IgD-negative memory B cell (primary cell): ENCODE measurements around the gene PSMD12. TPM values are rescaled to one million over a fixed set of nuclear protein-coding genes. Genes with fewer than 3 reads are reported as not detected.
A peak's percentile ranks its signal among the peaks of the same experiment; 100 is the strongest.
"Not testable (repeated sequence)": the region's sequence is repeated elsewhere in the genome, so short reads cannot be mapped to it uniquely, and the experiment has no call there.

Experiments
- H3K27ac Mint-ChIP-seq, 3 donors: one replicate each; pipeline ENCODE4 v1.8.0; 2020 to 2022; ENCODE audit warnings: mild to moderate bottlenecking in 3 of 3, mixed read lengths in 3 of 3, moderate library complexity in 1 of 3
- H3K27me3 Mint-ChIP-seq: one replicate; pipeline ENCODE4 v1.8.0; 2021; ENCODE audit warnings: mixed read lengths
- H3K36me3 Mint-ChIP-seq: one replicate; pipeline ENCODE4 v1.8.0; 2020; ENCODE audit warnings: mild to moderate bottlenecking, mixed read lengths
- H3K4me1 Mint-ChIP-seq, 3 donors: one replicate each; pipeline ENCODE4 v1.8.0; 2020 to 2022; ENCODE audit warnings: mixed read lengths in 3 of 3, mild to moderate bottlenecking in 1 of 3
- H3K4me3 Mint-ChIP-seq, 4 donors: one replicate each; pipeline ENCODE4 v1.8.0; 2020 to 2022; ENCODE audit warnings: mild to moderate bottlenecking in 4 of 4, mixed read lengths in 4 of 4, moderate library complexity in 3 of 4
- H3K9me3 Mint-ChIP-seq, 3 donors: one replicate each; pipeline ENCODE4 v1.8.0; 2020 to 2021; ENCODE audit warnings: mixed read lengths in 3 of 3, mild to moderate bottlenecking in 1 of 3
- polyA plus RNA-seq: library from polyadenylated mRNA; unstranded; fragments of 300-500 nt; fragmentation: Illumina TruSeq; gene quantifications from one replicate; pipeline ENCODE4 v1.2.3, GENCODE V29; 2021

The PSMD12 gene
- 30.1 TPM for polyA plus RNA-seq

- Mint-ChIP-seq H3K27me3 (no peaks in the 10 kb centered on the region), H3K4me3 (peak within 1 kb of the TSS; percentile 87 to 99 (median 98)), H3K27ac (peak within 1 kb of the TSS; percentile 62 to 98 (median 97)), H3K4me1 (peaks cover 29 to 31% (median 30%) of the 10 kb centered on the region in 3 donors), H3K9me3 (no peaks in the 10 kb centered on the region), H3K36me3 (no peaks in the 10 kb centered on the region)
These were observed at the start of gene PSMD12 for GRCh38 chr17:67366193-67367157. TSS of gene PSMD12 (minus strand) at chr17:67366577. CDS start at chr17:67366519, 58 bp downstream.

DNA sequence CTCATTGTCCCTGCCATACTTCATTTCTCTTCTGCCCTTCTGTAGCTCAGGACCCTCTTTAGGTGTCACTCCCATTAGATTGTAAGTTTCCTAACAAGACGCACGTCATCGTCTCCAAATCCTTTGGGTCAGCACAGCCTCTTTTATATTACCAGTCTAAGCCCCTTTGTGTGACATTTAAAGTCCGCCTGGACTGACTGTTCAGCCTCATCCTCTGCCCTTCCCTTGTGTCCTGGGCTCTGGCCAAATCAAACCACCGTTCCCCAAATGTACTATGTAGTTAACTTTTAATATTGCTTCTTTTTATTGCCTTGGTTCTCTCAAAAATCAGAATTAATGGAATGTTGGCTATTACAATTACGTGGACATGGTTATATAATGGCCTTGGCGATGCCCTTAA lies 48.9 kb upstream of the PSMD12 start:
- no peak overlapping the region for H3K4me3 Mint-ChIP-seq
- peaks cover 0 to 7% (median 6%) of the 10 kb centered on the region in 3 donors for H3K4me1 Mint-ChIP-seq

GRCh38 chr17:67414559-67414958 lies 48.2 kb upstream of the PSMD12 start:
- no peak overlapping the region for H3K27ac Mint-ChIP-seq
- peaks cover 0 to 3% (median 0%) of the 10 kb centered on the region in 3 donors for H3K9me3 Mint-ChIP-seq
- no peaks in the 10 kb centered on the region for H3K36me3 Mint-ChIP-seq
- peaks cover 0 to 6% (median 5%) of the 10 kb centered on the region in 3 donors for H3K4me1 Mint-ChIP-seq
- no peaks in the 10 kb centered on the region for H3K27me3 Mint-ChIP-seq
- no peak overlapping the region for H3K4me3 Mint-ChIP-seq

More for the DNA sequence above, 48.9 kb upstream of the PSMD12 start:
- no peaks in the 10 kb centered on the region for H3K27me3 Mint-ChIP-seq
- no peaks in the 10 kb centered on the region for H3K36me3 Mint-ChIP-seq
- H3K9me3 Mint-ChIP-seq: peaks cover 0 to 3% (median 0%) of the 10 kb centered on the region in 3 donors
- no peak overlapping the region for H3K27ac Mint-ChIP-seq

- H3K36me3 Mint-ChIP-seq: no peaks in the 10 kb centered on the region
- H3K9me3 Mint-ChIP-seq: peaks cover 0 to 3% (median 0%) of the 10 kb centered on the region in 3 donors
- no peaks in the 10 kb centered on the region for H3K27me3 Mint-ChIP-seq
- H3K4me1 Mint-ChIP-seq: peaks cover 0 to 6% (median 5%) of the 10 kb centered on the region in 3 donors
- H3K27ac Mint-ChIP-seq: no peak overlapping the region
- no peak overlapping the region for H3K4me3 Mint-ChIP-seq
These were observed 47.8 kb upstream of the PSMD12 start for GRCh38 chr17:67414130-67414529.

GRCh38 chr17:67413388-67413787 lies 47.0 kb upstream of the PSMD12 start:
- H3K4me3 Mint-ChIP-seq: no peak overlapping the region
- peaks cover 0 to 3% (median 0%) of the 10 kb centered on the region in 3 donors for H3K9me3 Mint-ChIP-seq
- peaks cover 0 to 6% (median 2%) of the 10 kb centered on the region in 3 donors for H3K4me1 Mint-ChIP-seq
- H3K36me3 Mint-ChIP-seq: no peaks in the 10 kb centered on the region
- H3K27ac Mint-ChIP-seq: no peak overlapping the region
- H3K27me3 Mint-ChIP-seq: no peaks in the 10 kb centered on the region

GRCh38 chr17:67412941-67413340 lies 46.6 kb upstream of the PSMD12 start:
- Mint-ChIP-seq H3K4me1 (peaks cover 0 to 3% (median 2%) of the 10 kb centered on the region in 3 donors), H3K27me3 (no peaks in the 10 kb centered on the region), H3K36me3 (no peaks in the 10 kb centered on the region), H3K4me3 (no peak overlapping the region), H3K27ac (no peak overlapping the region), H3K9me3 (peaks cover 0 to 3% (median 0%) of the 10 kb centered on the region in 3 donors)

- H3K27ac Mint-ChIP-seq: no peak overlapping the region
- H3K9me3 Mint-ChIP-seq: peaks cover 0 to 3% (median 0%) of the 10 kb centered on the region in 3 donors
- no peaks in the 10 kb centered on the region for H3K27me3 Mint-ChIP-seq
- H3K4me3 Mint-ChIP-seq: no peak overlapping the region
- no peaks in the 10 kb centered on the region for H3K36me3 Mint-ChIP-seq
- peaks cover 0 to 4% (median 3%) of the 10 kb centered on the region in 3 donors for H3K4me1 Mint-ChIP-seq
These were observed 45.7 kb upstream of the PSMD12 start for GRCh38 chr17:67412032-67412431.

GRCh38 chr17:67411397-67411796 lies 45.0 kb upstream of the PSMD12 start:
- no peak overlapping the region for H3K4me3 Mint-ChIP-seq
- H3K27ac Mint-ChIP-seq: no peak overlapping the region
- H3K27me3 Mint-ChIP-seq: no peaks in the 10 kb centered on the region
- H3K9me3 Mint-ChIP-seq: peaks cover 0 to 3% (median 0%) of the 10 kb centered on the region in 3 donors
- H3K36me3 Mint-ChIP-seq: no peaks in the 10 kb centered on the region
- H3K4me1 Mint-ChIP-seq: peaks cover 0 to 7% (median 5%) of the 10 kb centered on the region in 3 donors

GRCh38 chr17:67408455-67408830 lies 42.1 kb upstream of the PSMD12 start:
- not testable (repeated sequence) for H3K27ac Mint-ChIP-seq, H3K9me3 Mint-ChIP-seq, H3K36me3 Mint-ChIP-seq, H3K27me3 Mint-ChIP-seq
- peak overlapping the region in 1 of 4 donors; percentile 3 for H3K4me3 Mint-ChIP-seq
- H3K4me1 Mint-ChIP-seq: peaks cover 5 to 10% (median 10%) of the 10 kb centered on the region in 3 donors

GRCh38 chr17:67403483-67403882 lies 37.1 kb upstream of the PSMD12 start:
- peaks cover 2% of the 10 kb centered on the region for H3K27me3 Mint-ChIP-seq
- peak overlapping the region in 1 of 4 donors; percentile 25 for H3K4me3 Mint-ChIP-seq
- H3K4me1 Mint-ChIP-seq: peaks cover 16 to 26% (median 26%) of the 10 kb centered on the region in 3 donors
- H3K36me3 Mint-ChIP-seq: peaks cover 3% of the 10 kb centered on the region
- H3K27ac Mint-ChIP-seq: peak overlapping the region in 1 of 3 donors; percentile 51
- H3K9me3 Mint-ChIP-seq: peaks cover 0 to 2% (median 0%) of the 10 kb centered on the region in 3 donors

DNA sequence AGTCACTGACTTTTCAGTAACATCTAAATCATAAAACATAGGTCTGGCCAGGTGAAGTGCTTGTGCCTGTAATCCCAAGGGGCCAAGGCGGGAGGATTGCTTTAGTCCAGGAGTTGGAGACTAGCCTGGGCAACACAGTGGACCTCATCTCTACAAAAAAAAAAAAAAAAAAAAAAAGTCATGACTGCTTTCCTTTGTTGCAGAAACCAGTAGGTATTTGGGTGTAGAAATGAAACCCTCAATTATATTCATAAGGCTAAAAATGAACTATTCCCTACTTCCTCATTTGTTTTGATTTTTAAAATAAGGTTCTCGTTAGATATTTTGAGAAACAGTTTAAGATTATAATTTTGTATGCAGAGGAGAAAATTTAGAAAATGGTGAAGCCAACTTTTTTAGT lies 36.7 kb upstream of the PSMD12 start:
- Mint-ChIP-seq H3K9me3 (peaks cover 0 to 2% (median 0%) of the 10 kb centered on the region in 3 donors), H3K27ac (peak overlapping the region in 1 of 3 donors; percentile 51), H3K4me1 (peaks cover 16 to 27% (median 26%) of the 10 kb centered on the region in 3 donors)

GRCh38 chr17:67401598-67402504 lies 35.5 kb upstream of the PSMD12 start:
- H3K4me3 Mint-ChIP-seq: peak overlapping the region in 2 of 4 donors; percentile 50 to 65

More for the DNA sequence above, 36.7 kb upstream of the PSMD12 start:
- Mint-ChIP-seq H3K36me3 (peaks cover 6% of the 10 kb centered on the region), H3K27me3 (peaks cover 2% of the 10 kb centered on the region), H3K4me3 (peak overlapping the region in 2 of 4 donors; percentile 63 to 73)

GRCh38 chr17:67401106-67401505 lies 34.7 kb upstream of the PSMD12 start:
- Mint-ChIP-seq H3K27me3 (peaks cover 2% of the 10 kb centered on the region), H3K4me1 (peaks cover 14 to 26% (median 22%) of the 10 kb centered on the region in 3 donors), H3K4me3 (no peak overlapping the region)

More at GRCh38 chr17:67401598-67402504, 35.5 kb upstream of the PSMD12 start:
- peaks cover 6% of the 10 kb centered on the region for H3K36me3 Mint-ChIP-seq
- no peak overlapping the region for H3K27ac Mint-ChIP-seq
- H3K9me3 Mint-ChIP-seq: peaks cover 0 to 2% (median 0%) of the 10 kb centered on the region in 3 donors
- H3K27me3 Mint-ChIP-seq: peaks cover 2% of the 10 kb centered on the region
- H3K4me1 Mint-ChIP-seq: peaks cover 14 to 26% (median 23%) of the 10 kb centered on the region in 3 donors

GRCh38 chr17:67400193-67400592 lies 33.8 kb upstream of the PSMD12 start:
- H3K4me1 Mint-ChIP-seq: peaks cover 14 to 26% (median 22%) of the 10 kb centered on the region in 3 donors

More at GRCh38 chr17:67401106-67401505, 34.7 kb upstream of the PSMD12 start:
- Mint-ChIP-seq H3K27ac (no peak overlapping the region), H3K9me3 (peaks cover 0 to 2% (median 0%) of the 10 kb centered on the region in 3 donors), H3K36me3 (peaks cover 6% of the 10 kb centered on the region)

More at GRCh38 chr17:67400193-67400592, 33.8 kb upstream of the PSMD12 start:
- no peak overlapping the region for H3K27ac Mint-ChIP-seq
- no peak overlapping the region for H3K4me3 Mint-ChIP-seq
- peaks cover 2% of the 10 kb centered on the region for H3K27me3 Mint-ChIP-seq
- H3K36me3 Mint-ChIP-seq: peaks cover 6% of the 10 kb centered on the region
- peaks cover 0 to 2% (median 0%) of the 10 kb centered on the region in 3 donors for H3K9me3 Mint-ChIP-seq
